NCI-H146 treated with DMSO at 0.1 percent for 48 hours (cell line): ENCODE measurements around the gene AMZ2.
"Not testable (repeated sequence)": the region's sequence is repeated elsewhere in the genome, so short reads cannot be mapped to it uniquely, and the experiment has no call there.

ENCODE experiments used
- DNase-seq: peaks from one replicate; lab custom pipeline; 2025; ENCODE audit not compliant: unreplicated experiment; lab: John Stamatoyannopoulos, UW

AMZ2 gene

GRCh38 chr17:68220186-68220585, 27.7 kb upstream of the AMZ2 start:
- not testable (repeated sequence) for DNase-seq

- DNase-seq = not testable (repeated sequence)
Observed at GRCh38 chr17:68220786-68221185, 27.1 kb upstream of the AMZ2 start.

GRCh38 chr17:68221786-68222185, 26.1 kb upstream of the AMZ2 start:
- DNase-seq = no peak

- DNase-seq = no peak
Observed at GRCh38 chr17:68222606-68223005, 25.2 kb upstream of the AMZ2 start.

GRCh38 chr17:68225055-68225454, 22.8 kb upstream of the AMZ2 start:
- not testable (repeated sequence) for DNase-seq

GRCh38 chr17:68228039-68228680, 19.7 kb upstream of the AMZ2 start:
- not testable (repeated sequence) for DNase-seq

- no peak for DNase-seq
Observed at GRCh38 chr17:68228817-68229570, 18.8 kb upstream of the AMZ2 start.

- DNase-seq = no peak
Observed at GRCh38 chr17:68229619-68230018, 18.2 kb upstream of the AMZ2 start.

GRCh38 chr17:68231131-68231530, 16.7 kb upstream of the AMZ2 start:
- DNase-seq = not testable (repeated sequence)

GRCh38 chr17:68231541-68231940, 16.3 kb upstream of the AMZ2 start:
- no peak for DNase-seq

- not testable (repeated sequence) for DNase-seq
Observed at GRCh38 chr17:68232741-68233140, 15.1 kb upstream of the AMZ2 start.

GRCh38 chr17:68234726-68235335, 13.0 kb upstream of the AMZ2 start:
- DNase-seq = not testable (repeated sequence)

- DNase-seq = not testable (repeated sequence)
Observed at GRCh38 chr17:68235336-68235791, 12.5 kb upstream of the AMZ2 start.

- DNase-seq = not testable (repeated sequence)
Observed at GRCh38 chr17:68237369-68238163, 10.3 kb upstream of the AMZ2 start.

GRCh38 chr17:68238164-68238870, 9.5 kb upstream of the AMZ2 start:
- DNase-seq = no peak

- DNase-seq = no peak
Observed at GRCh38 chr17:68238871-68239253, 9.0 kb upstream of the AMZ2 start.

- DNase-seq = no peak
Observed at GRCh38 chr17:68239632-68240366, 8.0 kb upstream of the AMZ2 start.

- no peak for DNase-seq
Observed at GRCh38 chr17:68246271-68247028, 1.4 kb upstream of the AMZ2 start.

GRCh38 chr17:68248199-68248825, 469 bp downstream of the AMZ2 start:
- no peak for DNase-seq
